GM21717 (cell line): ENCODE measurements around the gene SCRG1.
A peak's percentile ranks its signal among the peaks of the same experiment; 100 is the strongest.

ENCODE experiments used
- ATAC-seq: cut with Tn5 transposase; IDR thresholded peaks from one replicate; pipeline ENCODE4 v1.9.1; 2021; ENCODE audit warnings: mild to moderate bottlenecking, moderate library complexity; ENCODE audit not compliant: unreplicated experiment

The SCRG1 gene

DNA sequence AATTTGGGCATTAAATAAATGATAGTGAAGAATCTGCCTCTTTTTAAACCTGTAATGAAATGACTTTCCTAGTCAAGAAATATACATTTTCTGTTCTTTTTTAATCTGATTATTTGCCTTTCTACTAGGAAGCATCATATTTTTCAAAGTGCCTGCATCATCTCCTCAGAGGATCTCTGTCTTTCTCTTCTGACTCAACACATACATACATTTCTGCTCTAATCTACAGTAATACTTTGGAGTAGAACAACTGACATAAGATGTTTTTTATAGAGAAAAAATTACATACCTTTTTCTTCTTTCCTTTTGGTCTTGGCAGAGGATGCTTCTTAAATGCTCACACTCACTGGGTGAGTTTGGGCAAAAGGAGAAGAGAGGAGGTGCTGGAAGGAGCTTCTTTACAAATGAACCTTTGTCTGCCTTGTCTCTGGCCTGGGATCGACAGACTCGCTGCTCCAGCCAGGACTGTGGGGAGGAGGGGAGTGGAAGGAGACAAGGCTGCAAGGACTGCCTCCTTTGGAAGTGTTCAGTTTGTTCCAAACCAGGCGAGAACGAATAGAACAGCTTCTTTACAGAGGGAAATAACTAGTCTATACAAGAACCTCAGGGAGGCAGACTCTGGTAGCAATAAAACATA is at the start of gene SCRG1:
SCRG1 (minus strand) TSS at position 338 of the 637 bp plus-strand sequence. CDS start 7,702 bp downstream, outside the sequence.
- no peak for ATAC-seq

DNA sequence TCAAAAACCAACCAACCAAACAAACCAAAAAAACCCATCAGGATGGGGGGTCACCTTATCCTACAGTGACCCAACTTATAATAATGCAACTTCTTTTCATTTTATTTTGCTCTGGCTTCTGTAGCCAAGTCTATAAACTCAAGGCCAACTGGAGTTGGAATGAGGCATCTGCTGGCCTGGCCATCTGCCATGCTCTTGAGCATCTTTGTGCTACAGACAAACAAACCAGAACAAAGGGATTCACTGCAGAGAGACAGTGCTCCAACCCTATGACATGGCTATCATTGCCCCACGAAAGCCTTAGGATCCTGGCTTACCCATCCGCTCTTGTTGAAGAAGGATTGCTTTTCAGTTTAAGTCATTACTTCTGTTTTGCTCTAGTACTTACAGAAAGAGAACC is 49.2 kb upstream of the SCRG1 start:
- no peak for ATAC-seq

DNA sequence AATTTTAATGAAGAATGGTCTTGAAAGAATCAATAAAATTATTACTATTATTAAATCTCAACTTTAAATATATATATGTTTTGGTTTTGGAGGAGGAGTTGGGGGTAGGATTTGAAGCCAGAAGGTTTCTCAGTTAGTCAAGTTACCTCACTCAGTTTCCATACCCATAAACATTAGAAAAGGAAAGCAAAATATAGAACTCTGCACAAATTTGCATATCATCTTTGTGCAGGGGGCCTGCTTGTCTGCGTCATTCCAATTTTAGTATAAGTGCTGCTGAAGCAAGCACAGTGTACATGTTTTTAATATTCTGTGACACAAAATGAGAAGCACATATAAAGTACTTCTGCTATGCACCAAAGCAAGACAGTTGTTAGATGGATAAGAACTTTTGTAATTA is 47.5 kb upstream of the SCRG1 start:
- peak; percentile 94 for ATAC-seq

DNA sequence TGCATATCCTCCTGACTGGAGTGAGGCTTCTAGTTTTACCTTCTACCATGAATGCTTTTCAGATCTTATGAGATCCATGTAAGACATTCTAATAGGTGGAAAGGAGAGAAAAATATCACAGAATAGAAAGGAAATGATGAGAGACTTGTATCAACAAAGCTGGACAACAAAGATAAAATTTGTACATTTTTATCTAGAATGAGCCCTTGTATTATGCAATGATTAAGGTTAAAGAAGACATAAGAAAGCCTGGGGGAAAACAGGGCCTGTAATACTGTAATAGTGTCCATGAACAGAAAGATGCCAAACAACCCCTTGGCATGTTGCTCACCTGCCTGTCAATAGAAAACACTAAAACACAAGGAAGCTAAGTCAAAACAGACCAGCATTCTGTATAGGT is 44.2 kb upstream of the SCRG1 start:
- no peak for ATAC-seq

DNA sequence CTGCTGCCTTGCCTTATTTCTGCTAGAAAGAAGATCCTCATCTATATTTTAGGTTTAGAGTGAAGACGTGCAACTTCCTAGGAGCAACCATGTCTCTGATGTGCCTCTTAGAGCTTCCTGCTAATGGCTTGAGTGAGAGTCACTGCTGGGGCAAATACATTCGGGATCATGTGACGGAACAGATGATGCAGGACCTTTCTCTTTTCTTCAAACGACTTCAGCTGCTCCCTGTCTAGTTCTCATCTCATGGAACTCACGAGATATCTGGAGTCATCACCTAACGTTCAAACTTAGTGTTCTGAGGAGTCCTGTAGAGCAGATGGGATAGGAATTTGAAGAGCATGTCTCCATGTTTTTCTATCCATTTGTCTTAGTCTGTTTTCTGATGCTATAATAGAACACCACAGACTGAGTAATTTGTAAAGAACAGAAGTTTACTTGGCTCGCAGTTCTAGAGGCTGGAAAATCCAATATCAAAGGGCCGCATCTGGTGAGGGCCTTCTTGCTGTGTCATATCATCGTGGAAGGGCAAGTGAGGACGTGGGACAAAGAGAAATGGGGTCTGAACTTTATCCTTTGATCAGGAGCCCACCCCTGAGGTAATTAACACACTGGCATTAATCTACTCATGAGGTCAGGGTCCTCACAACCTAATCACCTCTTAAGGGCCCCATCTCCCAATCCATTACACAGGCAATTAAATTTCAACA is 43.5 kb upstream of the SCRG1 start:
- ATAC-seq = no peak

DNA sequence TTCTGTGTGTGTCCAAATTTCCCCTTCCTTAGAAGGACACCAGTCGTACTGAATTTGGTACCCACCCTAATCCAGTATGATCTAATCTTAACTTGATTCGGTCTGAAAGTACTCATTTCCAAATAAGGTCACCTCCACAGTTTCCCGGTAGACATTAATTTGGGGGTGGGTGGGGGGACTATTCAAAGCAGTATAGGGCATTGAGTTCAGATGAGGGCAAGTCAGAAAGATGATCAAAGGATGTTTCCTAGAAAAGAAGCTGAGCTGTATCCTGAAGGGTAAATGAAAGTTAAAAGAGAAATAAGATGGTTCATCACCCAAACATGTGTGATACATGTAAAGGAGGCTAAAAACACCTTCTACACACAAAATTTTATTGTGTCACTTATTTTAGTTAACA is 42.0 kb upstream of the SCRG1 start:
- no peak for ATAC-seq

DNA sequence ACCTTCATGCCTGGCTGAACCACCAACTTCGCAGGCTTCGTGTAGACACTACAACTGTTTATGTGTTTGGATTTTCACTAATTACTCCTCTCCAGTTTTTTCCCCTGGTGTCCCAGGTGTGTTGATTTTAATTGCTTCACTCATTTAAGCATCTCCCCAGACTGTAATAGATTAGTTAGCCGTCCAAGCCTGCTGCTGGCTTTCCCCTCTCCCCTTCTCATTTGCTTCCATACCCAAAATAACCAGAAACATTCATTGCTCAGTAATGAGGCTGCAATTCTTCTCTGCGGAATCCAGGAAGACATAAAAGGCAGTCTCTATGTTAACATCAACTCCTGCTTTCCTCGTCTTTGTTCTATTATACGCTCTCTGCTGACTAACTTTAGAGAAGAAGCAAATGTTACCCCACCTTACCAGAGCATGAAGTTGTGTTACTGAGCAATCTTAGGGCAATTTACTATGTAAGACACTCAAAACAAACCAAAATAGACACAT is 37.9 kb upstream of the SCRG1 start:
- no peak for ATAC-seq

DNA sequence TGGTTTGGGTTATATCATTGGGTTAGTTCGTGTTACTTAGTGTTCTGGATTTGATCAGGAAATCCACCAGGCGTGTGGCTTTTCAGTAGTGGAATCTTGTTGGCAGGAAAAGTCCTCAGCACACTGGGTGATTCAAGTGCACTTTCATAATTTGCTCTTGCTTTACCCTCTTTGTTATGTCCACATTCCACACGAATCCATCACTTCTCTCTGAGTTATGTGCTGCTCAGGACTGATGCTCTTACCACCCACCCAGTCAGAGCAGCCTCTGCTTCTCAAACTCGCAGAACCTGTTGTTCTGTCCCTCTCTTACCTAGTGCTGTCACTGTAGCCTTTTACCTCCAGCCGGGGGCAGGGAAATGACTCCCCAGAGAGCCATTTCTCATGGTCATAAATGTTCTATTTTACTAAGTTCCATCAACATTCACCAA is 37.2 kb upstream of the SCRG1 start:
- no peak for ATAC-seq

DNA sequence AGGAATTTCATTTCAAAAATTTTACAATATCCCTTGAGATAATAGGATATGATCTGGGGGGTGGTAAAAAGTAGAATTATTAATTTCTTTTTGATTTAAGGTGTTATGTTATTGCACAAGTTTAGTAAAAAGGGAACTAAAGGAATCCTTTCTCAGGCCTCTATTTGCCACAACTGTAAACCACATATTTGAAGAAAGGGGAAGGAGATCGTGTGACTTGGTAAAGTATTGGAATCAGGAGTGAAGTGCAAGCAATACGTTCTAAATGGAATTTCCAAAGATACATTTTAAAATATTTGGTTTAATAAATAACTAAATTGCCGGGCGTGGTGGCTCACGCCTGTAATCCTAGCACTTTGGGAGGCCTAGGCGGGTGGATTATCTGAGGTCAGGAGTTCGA is 35.3 kb upstream of the SCRG1 start:
- no peak for ATAC-seq

DNA sequence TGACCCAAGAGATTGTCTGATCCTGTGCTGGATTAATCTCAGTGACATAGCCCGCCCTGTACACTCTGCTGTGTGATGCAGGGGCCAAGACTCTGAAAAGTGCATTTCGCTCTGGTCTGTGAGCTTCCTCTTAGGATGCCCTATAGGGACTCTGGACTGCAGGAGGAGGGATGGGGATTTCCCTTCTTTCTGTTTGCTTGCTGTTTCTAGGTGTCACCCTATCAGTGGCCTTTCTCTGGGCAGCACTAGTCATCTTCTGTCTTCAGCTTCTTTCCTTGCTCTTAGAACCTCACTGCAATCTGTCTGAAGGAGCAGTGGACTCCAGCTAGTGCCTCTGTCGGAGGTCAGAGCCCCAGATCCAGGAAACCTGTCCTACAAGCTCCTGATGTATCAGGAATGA is 34.5 kb upstream of the SCRG1 start:
- ATAC-seq = no peak

DNA sequence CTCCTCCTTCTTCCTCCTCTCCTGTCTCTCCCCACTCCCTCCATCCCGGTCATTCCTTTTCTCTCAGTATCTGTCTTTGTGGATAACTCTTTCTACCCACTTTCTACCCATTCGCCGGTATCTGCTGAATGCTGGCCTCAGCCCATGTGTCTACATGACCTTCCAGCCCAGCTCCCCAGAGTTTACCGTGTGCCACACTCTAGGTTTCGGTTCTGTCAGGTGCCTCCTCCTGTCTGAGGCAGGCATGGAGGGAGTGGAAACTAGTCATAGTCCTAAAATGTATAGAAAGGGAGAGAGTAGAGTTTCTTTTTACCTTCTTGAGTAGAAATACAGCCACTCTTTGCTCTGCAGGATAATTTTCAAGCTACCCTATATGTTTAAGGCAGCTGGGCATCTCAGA is 33.5 kb upstream of the SCRG1 start:
- ATAC-seq = no peak

DNA sequence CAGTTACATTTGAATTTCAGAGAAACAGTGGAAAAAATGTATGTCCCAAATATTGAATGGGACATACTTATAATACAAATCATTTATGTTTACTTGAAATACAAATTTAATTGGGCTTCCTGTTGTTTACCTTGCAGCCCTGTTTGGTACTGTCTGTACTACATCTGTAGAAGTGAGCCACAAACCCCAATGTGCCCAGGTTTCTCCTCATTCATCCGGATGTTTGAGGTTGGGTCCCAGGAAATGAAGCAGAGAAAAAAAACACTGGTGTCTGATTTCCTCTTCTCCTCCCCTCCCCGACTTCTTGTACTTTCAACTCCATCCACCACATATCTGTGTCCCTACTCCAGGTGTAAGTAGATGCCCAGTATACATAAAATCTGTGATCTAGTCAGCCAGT is 27.1 kb upstream of the SCRG1 start:
- ATAC-seq = no peak

DNA sequence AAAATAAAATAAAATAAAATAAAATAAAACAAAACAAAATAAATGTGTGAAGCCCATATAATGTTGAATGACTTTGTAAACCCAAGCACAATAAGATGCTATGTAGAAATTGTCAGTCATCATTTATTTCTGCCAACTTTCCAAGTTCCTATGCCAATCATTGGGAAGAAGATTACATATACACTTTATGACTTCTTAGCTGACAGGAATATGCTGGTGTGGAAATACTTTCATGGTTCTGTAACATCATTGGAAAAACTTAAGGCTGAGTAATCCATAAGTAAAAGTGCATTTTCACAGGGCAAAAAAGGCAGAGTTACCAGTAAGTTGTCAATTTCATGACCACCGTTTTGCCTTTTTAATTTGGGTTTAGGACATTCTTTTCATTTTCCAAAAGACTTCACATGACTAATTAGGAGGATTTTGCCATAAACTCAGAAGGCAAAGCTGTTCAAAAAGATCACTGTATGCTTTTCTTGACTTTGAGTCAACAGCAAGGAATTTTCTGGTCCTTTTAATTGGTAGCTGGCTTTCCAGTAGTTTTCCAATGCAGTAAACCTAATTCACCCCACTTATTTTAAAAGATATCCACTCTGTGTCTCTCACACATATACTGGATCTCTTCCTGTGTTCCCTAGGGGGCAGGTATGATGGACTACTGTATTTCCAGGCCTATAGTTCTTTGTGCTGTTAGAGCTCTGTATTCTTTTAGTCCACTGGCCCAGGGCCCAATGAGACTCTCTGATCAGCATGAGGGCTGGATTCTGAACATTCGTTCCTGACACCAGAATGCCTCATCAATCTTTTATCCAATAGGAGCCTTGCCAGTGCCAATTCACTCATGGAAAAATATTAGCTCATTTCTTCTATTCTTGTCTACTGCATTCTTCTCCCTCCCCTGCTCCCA is 26.2 kb upstream of the SCRG1 start:
- no peak for ATAC-seq

DNA sequence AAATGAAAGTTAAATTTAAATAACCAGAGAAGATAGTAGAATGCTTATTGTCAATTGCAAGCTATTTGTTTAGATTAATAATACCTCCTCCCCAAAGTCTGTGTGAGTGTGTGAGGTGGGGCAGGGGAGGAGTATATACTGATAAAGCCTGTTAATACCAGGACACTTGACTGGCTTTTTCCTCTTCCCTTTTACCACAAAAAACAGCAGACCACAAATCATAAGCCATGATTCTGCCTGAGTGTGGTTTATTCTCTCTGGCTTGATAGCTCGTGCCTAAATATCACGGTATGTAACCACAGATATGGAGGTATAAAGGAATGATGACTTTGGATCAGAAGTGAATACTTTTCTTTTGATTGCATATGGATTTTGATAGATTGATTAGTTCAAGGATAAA is 21.9 kb upstream of the SCRG1 start:
- no peak for ATAC-seq

DNA sequence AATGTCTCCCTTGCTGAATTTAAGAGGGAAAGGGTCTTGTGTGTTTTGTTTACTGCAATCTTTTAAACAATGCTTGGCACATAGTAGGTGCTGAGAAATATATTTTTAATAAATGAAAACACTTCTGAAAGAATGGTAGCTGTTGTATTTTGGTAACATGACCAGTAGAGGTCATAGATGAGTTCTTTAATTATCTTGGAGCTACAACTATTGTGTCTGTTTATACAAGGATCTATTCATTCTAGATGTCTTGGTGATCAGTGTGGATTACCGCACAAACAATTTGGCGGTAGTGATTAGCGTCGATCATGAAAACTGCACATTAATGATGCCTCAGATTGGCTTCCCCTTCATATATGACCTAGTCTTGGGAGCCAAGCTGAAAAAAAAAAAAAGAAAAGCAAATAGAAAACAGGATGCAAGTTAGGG is 21.4 kb upstream of the SCRG1 start:
- ATAC-seq = peak; percentile 59

DNA sequence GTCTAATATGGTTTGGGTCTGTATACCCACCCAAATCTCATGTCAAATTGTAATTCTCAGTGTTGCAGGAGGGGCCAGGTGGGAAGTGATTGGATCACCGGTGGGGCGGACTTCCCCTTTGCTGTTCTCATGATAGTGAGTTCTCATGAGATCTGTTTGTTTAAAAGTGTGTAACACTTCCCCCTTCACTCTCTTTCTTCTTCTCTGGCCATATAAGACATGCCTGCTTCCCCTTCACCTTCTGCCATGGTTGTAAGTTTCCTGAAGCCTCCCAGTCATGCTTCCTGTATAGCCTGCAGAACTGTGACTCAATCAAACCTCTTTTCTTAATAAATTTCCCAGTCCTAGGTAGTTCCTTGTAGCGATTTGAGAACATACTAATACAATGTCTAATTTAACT is 19.7 kb upstream of the SCRG1 start:
- no peak for ATAC-seq

DNA sequence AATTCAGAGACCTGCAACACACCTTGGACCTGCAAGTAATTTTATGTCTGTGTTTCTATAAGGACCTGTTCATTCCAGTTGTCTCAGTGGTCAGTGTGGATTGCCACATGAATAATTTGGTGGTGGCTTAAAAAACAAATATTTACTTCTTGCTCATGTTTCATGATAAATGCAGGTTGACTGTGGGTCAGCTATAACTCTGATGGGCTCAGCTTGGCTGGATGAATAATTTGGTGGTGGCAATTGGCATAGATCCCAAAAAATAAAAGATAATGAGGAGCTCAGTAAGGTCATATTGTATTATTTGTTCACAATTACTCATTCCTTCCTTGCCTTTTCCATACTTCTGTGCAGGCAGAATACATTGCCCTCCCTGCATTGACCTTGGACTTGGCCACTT is 18.9 kb upstream of the SCRG1 start:
- no peak for ATAC-seq

DNA sequence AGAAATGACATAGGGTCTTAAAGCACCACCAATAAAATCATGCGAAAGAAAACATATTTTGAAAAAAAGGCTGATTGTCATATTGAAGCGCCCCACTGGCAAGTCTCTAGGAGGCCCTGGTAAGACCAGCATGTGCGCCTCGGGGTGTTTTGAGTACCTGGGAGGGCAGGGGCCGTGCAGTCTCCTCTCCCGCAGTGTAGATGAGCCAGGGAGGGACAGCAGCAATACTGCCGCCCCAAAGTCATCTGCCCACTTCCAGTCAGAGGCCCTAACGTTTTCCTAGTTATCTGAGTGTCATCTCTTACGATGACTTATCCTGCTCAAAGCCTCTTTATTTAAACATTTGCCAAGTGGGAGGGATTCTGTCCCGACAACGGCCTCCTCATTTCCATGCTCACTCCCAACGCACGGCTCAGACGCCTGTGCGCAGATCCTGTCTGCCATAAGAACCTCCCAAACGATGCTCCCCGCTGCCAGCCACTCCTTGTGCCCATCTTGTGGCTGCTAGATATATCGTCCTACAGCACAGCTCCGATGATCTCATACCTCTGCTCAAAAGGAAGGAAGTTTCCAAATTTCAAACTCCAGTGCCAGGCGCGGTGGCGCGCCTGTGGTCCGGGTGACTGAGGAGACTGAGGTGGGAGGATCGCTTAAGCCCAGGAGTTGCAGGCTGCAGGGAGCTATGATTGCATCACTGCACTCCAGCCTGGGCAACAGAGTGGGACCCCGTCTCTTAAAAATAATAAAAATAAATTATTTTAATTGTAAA is 17.2 kb upstream of the SCRG1 start:
- ATAC-seq = no peak

DNA sequence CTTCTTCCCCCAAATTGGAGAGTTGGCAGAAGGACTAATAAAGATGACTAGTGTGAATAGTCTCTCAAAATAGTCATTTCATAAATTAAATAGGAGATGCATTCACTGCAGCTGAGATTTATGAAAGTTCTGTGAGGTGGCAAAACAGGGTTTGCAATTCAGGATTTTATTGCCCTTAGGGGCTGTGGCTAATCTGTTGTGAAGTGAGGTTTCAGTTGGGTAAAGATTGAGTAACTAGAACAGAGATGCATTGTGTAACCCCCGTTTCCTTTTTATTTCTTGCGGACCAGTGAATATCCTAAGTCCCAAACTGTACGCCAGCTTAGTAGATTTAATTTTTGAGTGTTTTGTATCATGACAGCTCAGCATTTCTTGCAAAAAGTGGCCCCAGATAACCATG is 16.2 kb upstream of the SCRG1 start:
- no peak for ATAC-seq

DNA sequence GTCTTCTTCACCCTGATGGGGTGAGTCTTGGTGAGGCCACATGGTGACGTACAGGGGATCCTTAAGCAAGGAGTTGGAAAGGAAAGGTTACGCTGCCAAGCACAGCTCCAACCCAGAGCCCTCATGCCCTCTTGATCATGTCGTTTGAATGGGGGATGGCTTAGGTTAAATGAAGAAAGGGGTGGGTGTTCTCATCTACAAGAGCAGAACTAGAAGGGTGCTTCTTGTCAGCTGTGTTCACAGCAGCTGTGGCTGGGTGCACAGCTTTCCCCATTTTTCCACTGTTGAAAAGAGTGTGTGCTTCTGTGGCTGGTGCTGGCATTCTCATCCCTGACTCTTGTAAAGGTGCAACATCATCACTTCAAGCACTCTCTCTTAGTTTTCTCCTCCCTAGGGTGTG is 15.5 kb upstream of the SCRG1 start:
- no peak for ATAC-seq

DNA sequence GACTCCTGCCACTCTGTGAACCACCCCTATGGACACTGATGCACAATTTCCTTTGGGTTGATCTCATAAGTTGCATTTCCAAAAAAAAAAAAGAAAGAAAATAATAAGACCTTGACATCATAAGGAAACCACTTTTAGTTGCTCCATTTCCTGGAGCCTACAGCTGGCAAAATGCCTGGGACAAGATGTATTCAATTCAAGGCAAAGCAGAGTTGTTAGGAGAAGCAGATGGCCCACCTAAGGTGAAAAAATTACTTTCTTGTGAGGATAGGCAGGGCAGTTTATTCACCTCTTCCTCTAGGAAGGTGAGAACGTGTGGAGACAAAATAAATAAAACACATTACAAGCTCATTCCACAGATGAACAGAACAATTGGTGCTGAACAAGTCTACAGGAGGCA is 14.1 kb upstream of the SCRG1 start:
- ATAC-seq = no peak
